Prostate gland (tissue), 2 donors: ENCODE measurements around the gene AP2A1.

Experiments
- POLR2A ChIP-seq: fragments of 450-650 bp; IDR thresholded peaks from one replicate; pipeline ENCODE4 v1.6.1; 2016; ENCODE audit warnings: antibody characterized with exemption, mild to moderate bottlenecking
- POLR2AphosphoS5 ChIP-seq: sonication (generic); formaldehyde crosslinking; IDR thresholded peaks from one replicate; pipeline ENCODE4 v1.6.1; 2017; ENCODE audit warnings: antibody characterized with exemption
- TF ChIP-seq, protein P1 (sequence below), 4 experiments: fragments of 200-600 bp in 2 of 4; fragments of 450-650 bp in 2 of 4; sonication (generic) in 2 of 4; IDR thresholded peaks; 1 replicate in 3 of 4; 2 replicates in 1 of 4; pipeline ENCODE4 v1.5.1; 2016 to 2019; ENCODE audit warnings: antibody characterized with exemption in 4 of 4, mild to moderate bottlenecking in 2 of 4, moderate library complexity in 2 of 4

- TF ChIP-seq, protein P1, sequence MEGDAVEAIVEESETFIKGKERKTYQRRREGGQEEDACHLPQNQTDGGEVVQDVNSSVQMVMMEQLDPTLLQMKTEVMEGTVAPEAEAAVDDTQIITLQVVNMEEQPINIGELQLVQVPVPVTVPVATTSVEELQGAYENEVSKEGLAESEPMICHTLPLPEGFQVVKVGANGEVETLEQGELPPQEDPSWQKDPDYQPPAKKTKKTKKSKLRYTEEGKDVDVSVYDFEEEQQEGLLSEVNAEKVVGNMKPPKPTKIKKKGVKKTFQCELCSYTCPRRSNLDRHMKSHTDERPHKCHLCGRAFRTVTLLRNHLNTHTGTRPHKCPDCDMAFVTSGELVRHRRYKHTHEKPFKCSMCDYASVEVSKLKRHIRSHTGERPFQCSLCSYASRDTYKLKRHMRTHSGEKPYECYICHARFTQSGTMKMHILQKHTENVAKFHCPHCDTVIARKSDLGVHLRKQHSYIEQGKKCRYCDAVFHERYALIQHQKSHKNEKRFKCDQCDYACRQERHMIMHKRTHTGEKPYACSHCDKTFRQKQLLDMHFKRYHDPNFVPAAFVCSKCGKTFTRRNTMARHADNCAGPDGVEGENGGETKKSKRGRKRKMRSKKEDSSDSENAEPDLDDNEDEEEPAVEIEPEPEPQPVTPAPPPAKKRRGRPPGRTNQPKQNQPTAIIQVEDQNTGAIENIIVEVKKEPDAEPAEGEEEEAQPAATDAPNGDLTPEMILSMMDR (IDR thresholded peaks at IDR 0.05): no peak
- TF ChIP-seq POLR2AphosphoS5 (no peak), POLR2A (no peak)
Measured at GRCh38 chr19:49782515-49782914, 15.7 kb downstream of the AP2A1 start.
